MM.1S (cell line): ENCODE measurements around the gene GLS.

Experiments
- DNase-seq: peaks from one replicate; pipeline ENCODE4 v3.0.0-alpha.2; 2015
- H2AFZ ChIP-seq: fragments of 300-600 bp; sonication (generic); 2 replicates; pipeline ENCODE4 v1.6.0; 2016; ENCODE audit warnings: antibody characterized with exemption, low read length
- H3F3A ChIP-seq: fragments of 300-600 bp; sonication (generic); 2 replicates; pipeline ENCODE4 v1.6.1; 2016; ENCODE audit warnings: mild to moderate bottlenecking, antibody characterized with exemption, low read length, moderate library complexity, mixed read lengths; ENCODE audit not compliant: insufficient read depth
- H3K27ac ChIP-seq: fragments of 300-600 bp; sonication (generic); 2 replicates; pipeline ENCODE4 v1.5.1; 2016; ENCODE audit warnings: mild to moderate bottlenecking, low read length
- H3K27me3 ChIP-seq: fragments of 300-600 bp; sonication (generic); replicated peaks from 2 replicates; pipeline ENCODE4 v1.6.0; 2016; ENCODE audit warnings: low read length; ENCODE audit not compliant: insufficient read depth
- H3K36me3 ChIP-seq: fragments of 300-600 bp; sonication (generic); replicated peaks from 2 replicates; pipeline ENCODE4 v1.6.1; 2016; ENCODE audit warnings: mild to moderate bottlenecking, low read length, mixed read lengths; ENCODE audit not compliant: insufficient read depth
- H3K4me1 ChIP-seq: fragments of 300-600 bp; sonication (generic); 2 replicates; pipeline ENCODE4 v1.6.1; 2016; ENCODE audit warnings: low read length, mixed read lengths
- H3K4me2 ChIP-seq: fragments of 300-600 bp; sonication (generic); 2 replicates; pipeline ENCODE4 v1.6.0; 2016; ENCODE audit warnings: low read depth, low read length
- H3K4me3 ChIP-seq: fragments of 300-600 bp; sonication (generic); 2 replicates; pipeline ENCODE4 v1.5.1; 2016; ENCODE audit warnings: low read length, mixed read lengths
- H3K79me2 ChIP-seq: fragments of 300-600 bp; sonication (generic); 2 replicates; pipeline ENCODE4 v1.6.1; 2016; ENCODE audit warnings: mixed run types, low read length, mixed read lengths
- H3K9ac ChIP-seq: fragments of 300-600 bp; sonication (generic); 2 replicates; pipeline ENCODE4 v1.6.1; 2016; ENCODE audit warnings: low read length, mixed read lengths
- H3K9me2 ChIP-seq: fragments of 300-600 bp; sonication (generic); replicated peaks from 2 replicates; pipeline ENCODE4 v1.6.1; 2016; ENCODE audit warnings: mild to moderate bottlenecking, low read length, mixed read lengths; ENCODE audit not compliant: insufficient read depth
- H3K9me3 ChIP-seq: fragments of 300-600 bp; sonication (generic); replicated peaks from 2 replicates; pipeline ENCODE4 v1.6.1; 2016; ENCODE audit warnings: mild to moderate bottlenecking, low read length, mixed read lengths; ENCODE audit not compliant: insufficient read depth
- H4K20me1 ChIP-seq: fragments of 300-600 bp; sonication (generic); 2 replicates; pipeline ENCODE4 v1.6.1; 2016; ENCODE audit warnings: mild to moderate bottlenecking, low read length, moderate library complexity, mixed read lengths; ENCODE audit not compliant: insufficient read depth
- EZH2 ChIP-seq: fragments of 300-600 bp; sonication (generic); optimal IDR thresholded peaks from 2 replicates; pipeline ENCODE3; 2017; ENCODE audit warnings: low read depth, mild to moderate bottlenecking, antibody characterized with exemption, low read length, mixed read lengths
- EZH2phosphoT487 ChIP-seq: fragments of 300-600 bp; sonication (generic); IDR thresholded peaks from 2 replicates; pipeline ENCODE4 v1.6.1; 2018; ENCODE audit warnings: antibody characterized with exemption, low read length
- TF ChIP-seq, protein P1 (sequence below): fragments of 300-600 bp; sonication (generic); IDR thresholded peaks from 2 replicates; pipeline ENCODE4 v1.5.1; 2016; ENCODE audit warnings: antibody characterized with exemption, low read length, mixed read lengths

Gene GLS

GRCh38 chr2:191012346-191012745, 131.7 kb downstream of the GLS start:
- H3K9ac ChIP-seq, result no peak overlapping the region
- peaks cover 26% of the 10 kb centered on the region for H3K79me2 ChIP-seq
- no peaks in the 10 kb centered on the region for H4K20me1 ChIP-seq
- H3K9me2 ChIP-seq, result no peaks in the 10 kb centered on the region
- no peak for DNase-seq
- H3K27me3 ChIP-seq, result no peaks in the 10 kb centered on the region
- no peaks in the 10 kb centered on the region for H3K9me3 ChIP-seq
- H3K36me3 ChIP-seq, result 0 out of 2 replicates have a peak, but pooled peaks cover 2% of the 10 kb centered on the region
- H3K4me2 ChIP-seq, result no peak overlapping the region
- no peak overlapping the region for H2AFZ ChIP-seq
- TF ChIP-seq, protein P1, sequence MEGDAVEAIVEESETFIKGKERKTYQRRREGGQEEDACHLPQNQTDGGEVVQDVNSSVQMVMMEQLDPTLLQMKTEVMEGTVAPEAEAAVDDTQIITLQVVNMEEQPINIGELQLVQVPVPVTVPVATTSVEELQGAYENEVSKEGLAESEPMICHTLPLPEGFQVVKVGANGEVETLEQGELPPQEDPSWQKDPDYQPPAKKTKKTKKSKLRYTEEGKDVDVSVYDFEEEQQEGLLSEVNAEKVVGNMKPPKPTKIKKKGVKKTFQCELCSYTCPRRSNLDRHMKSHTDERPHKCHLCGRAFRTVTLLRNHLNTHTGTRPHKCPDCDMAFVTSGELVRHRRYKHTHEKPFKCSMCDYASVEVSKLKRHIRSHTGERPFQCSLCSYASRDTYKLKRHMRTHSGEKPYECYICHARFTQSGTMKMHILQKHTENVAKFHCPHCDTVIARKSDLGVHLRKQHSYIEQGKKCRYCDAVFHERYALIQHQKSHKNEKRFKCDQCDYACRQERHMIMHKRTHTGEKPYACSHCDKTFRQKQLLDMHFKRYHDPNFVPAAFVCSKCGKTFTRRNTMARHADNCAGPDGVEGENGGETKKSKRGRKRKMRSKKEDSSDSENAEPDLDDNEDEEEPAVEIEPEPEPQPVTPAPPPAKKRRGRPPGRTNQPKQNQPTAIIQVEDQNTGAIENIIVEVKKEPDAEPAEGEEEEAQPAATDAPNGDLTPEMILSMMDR, result no peak
- TF ChIP-seq EZH2 (no peak), EZH2phosphoT487 (no peak)
- H3K4me3 ChIP-seq, result no peak overlapping the region
- no peak overlapping the region for H3K27ac ChIP-seq
- H3K4me1 ChIP-seq, result peaks cover 28% of the 10 kb centered on the region
- peaks cover 6% of the 10 kb centered on the region; the same call in 1 of the 2 replicates for H3F3A ChIP-seq

DNA sequence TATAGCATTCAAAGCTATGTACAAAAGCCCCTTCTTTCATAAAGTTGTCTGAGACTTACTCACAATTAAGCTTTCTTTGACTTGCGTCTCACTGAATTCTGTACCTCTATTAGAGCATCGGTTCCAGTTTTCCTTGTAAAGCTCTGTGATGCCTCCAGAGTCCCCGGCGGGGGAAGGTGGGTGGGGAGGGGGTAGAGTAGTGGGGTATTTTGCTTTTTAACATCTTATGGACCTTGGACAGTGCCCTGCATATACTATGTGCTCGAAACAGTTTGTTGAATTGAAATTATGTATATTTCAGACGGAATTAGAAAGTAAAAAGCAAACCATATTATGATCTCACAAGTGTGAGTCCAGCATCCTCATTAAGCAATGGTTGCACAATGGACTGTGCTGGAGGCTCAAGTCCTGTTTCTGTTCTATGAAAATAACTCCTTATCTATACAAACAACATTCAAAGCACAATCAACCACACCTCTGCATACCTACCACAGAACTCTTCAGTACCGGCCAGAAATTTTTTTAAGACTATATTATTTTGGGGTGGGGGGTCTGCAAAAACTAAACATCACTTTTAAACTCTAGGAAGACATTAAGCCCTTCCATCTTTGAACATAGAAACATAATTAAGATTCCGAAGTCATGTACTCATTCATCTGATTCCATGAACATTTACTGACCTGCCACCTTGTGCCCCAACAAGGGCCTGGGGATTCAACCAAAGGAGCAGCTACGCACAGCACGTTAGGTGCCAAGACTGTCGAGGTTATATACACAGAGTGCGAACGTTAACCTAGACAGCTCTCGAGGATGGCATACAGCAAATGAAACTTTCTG, 132.4 kb downstream of the GLS start:
- Histone ChIP-seq H4K20me1 (no peaks in the 10 kb centered on the region), H3K27ac (no peak overlapping the region; the same call in 1 of the 2 replicates), H3K79me2 (peaks cover 26% of the 10 kb centered on the region), H3F3A (peaks cover 6% of the 10 kb centered on the region; the same call in 1 of the 2 replicates), H3K36me3 (no peaks in the 10 kb centered on the region), H2AFZ (peak overlapping the region; percentile 70), H3K4me1 (peaks cover 28% of the 10 kb centered on the region), H3K4me3 (peak overlapping the region; percentile 97), H3K27me3 (no peaks in the 10 kb centered on the region), H3K4me2 (peak overlapping the region; percentile 87), H3K9ac (peak overlapping the region; percentile 69; the same call in 1 of the 2 replicates), H3K9me2 (no peaks in the 10 kb centered on the region), H3K9me3 (no peaks in the 10 kb centered on the region)
- no peak for DNase-seq
- TF ChIP-seq EZH2 (no peak), EZH2phosphoT487 (no peak)
- TF ChIP-seq, protein P1, result no peak

- Histone ChIP-seq H3F3A (peaks cover 6% of the 10 kb centered on the region; the same call in 1 of the 2 replicates), H3K4me3 (peak overlapping the region; percentile 97), H3K27ac (peak overlapping the region; percentile 74; the same call in 1 of the 2 replicates), H3K9me2 (no peaks in the 10 kb centered on the region), H4K20me1 (no peaks in the 10 kb centered on the region), H3K4me2 (peak overlapping the region; percentile 87), H3K36me3 (no peaks in the 10 kb centered on the region), H3K79me2 (peaks cover 26% of the 10 kb centered on the region), H3K4me1 (peaks cover 24% of the 10 kb centered on the region), H2AFZ (peak overlapping the region; percentile 70), H3K27me3 (no peaks in the 10 kb centered on the region), H3K9me3 (no peaks in the 10 kb centered on the region), H3K9ac (peak overlapping the region; percentile 69)
- TF ChIP-seq EZH2 (no peak), EZH2phosphoT487 (no peak)
- TF ChIP-seq, protein P1, result 0 out of 2 replicates have a peak, but pooled peaks have one; percentile 8
- DNase-seq, result peak; percentile 11
Observed at GRCh38 chr2:191013682-191013931, 133.0 kb downstream of the GLS start.
